ENCODE results near the gene MCCC1.

- no peak for TF ChIP-seq CTCF (IDR thresholded peaks at IDR 0.05 in 2 of 3, conservative IDR thresholded peaks at IDR 0.05 in 1 of 3; ENCODE audit: borderline replicate concordance in 1 of 3, insufficient read depth in 1 of 3, low read depth in 2 of 3, low read length in 2 of 3)
- TF ChIP-seq POLR2A (IDR thresholded peaks at IDR 0.05; ENCODE audit: borderline replicate concordance, extremely low read depth, insufficient read depth, insufficient read length): no peak
- no peak for TF ChIP-seq YY1 (IDR thresholded peaks at IDR 0.05; ENCODE audit: extremely low read depth, insufficient replicate concordance, low read depth, low read length)
- TF ChIP-seq ZNF274 (IDR thresholded peaks at IDR 0.05; ENCODE audit: low read depth, low read length): no peak
- no peak for TF ChIP-seq POLR2AphosphoS5 (IDR thresholded peaks at IDR 0.05; ENCODE audit: low read depth, low read length)
- no peak for TF ChIP-seq RAD21 (IDR thresholded peaks at IDR 0.05; ENCODE audit: low read depth)
These were observed 42.9 kb upstream of the MCCC1 start for GRCh38 chr3:183142199-183142598.
